COLO829 (cell line): ENCODE data around the gene SERPINB10.
"Not testable (repeated sequence)": the region's sequence is repeated elsewhere in the genome, so short reads cannot be mapped to it uniquely, and the experiment has no call there.

Experiments used
- DNase-seq: peaks from one replicate; pipeline ENCODE4 v3.0.0; 2012; ENCODE audit warnings: low spot score

SERPINB10 gene

GRCh38 chr18:63892566-63892965, 15.2 kb upstream of the SERPINB10 start:
- no peak for DNase-seq

DNA sequence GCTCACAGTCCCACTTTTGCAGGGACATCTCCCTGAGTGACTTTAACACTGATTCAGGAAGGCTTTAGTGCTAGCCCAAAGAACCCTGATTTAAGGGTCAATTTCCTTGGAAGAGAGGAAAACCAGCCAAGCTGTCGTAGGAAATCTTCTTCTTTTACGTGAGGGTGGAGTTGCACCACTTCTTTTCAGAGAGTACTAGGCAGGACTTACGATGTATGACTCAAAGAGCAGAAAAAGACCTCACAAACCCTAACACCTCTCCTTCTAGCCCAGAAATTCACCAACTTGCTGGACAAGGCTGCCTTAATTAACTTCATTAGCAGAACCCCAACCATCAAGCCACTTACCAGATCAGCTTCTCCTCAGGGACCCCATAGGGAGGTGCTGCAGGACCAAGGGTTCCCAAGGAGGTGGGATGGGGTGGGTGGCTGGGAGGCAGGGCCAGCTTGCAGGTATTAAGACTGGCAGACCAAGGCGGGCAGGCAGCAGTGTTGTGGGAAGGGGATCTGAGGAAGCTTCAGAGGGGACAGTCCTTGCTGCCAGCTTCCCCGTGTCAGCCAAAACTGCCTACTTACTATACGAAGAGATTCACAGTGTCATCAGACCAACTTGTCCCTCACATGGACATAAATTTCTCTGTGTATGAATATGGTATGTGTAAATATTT, 13.5 kb upstream of the SERPINB10 start:
- no peak for DNase-seq

DNA sequence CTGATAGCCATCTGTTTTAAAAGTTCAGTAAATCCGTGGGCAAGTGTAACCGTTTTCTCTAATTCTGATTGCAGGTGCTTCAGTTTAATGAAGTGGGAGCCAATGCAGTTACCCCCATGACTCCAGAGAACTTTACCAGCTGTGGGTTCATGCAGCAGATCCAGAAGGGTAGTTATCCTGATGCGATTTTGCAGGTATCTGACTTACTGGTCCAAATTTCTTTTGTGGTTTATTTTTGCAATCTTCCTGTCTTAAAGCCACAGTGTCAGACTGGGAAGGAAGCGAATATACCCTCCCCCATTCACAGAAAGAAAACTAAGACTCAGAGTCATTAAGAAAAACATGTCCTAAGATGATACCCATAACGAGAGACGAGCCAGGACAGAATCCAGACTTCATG, 12.6 kb upstream of the SERPINB10 start:
- DNase-seq = no peak

DNA sequence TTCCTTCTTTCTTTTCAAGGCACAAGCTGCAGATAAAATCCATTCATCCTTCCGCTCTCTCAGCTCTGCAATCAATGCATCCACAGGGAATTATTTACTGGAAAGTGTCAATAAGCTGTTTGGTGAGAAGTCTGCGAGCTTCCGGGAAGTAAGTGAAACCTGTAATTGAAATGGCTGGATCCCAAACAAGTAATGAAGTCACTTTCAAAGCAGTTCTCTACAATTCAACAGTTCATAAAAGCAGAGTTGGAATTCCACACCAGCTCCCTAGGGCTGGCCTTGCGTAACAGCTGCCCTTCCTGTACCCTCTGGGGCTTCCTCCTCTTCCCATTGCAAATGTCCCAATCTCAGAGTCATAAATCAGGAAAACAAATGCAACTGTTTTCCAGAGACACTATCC, 10.7 kb upstream of the SERPINB10 start:
- peak; percentile 54 for DNase-seq

- DNase-seq = no peak
Measured at GRCh38 chr18:63899206-63899605, 8.6 kb upstream of the SERPINB10 start.

GRCh38 chr18:63903851-63904570, 3.7 kb upstream of the SERPINB10 start:
- no peak for DNase-seq

GRCh38 chr18:63904694-63905093, 3.1 kb upstream of the SERPINB10 start:
- no peak for DNase-seq

DNA sequence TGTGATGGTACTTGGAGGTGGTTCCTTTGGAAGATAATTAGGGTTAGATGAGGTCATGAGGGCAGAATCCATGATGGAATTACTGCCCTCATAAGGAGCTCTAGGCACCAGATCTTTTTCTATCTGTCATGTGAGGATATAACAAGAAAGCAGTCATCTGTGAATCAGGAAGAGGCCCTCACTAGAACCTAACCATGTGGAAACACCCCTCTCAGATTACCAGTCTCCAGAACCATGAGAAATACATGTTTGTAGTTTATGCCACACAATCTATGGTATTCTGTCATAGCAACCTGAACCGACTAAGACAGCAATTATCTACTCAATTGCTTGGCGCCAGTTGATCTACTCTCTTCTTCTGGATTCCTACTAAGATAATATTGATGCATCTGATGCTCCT, 2.4 kb upstream of the SERPINB10 start:
- DNase-seq = no peak

DNA sequence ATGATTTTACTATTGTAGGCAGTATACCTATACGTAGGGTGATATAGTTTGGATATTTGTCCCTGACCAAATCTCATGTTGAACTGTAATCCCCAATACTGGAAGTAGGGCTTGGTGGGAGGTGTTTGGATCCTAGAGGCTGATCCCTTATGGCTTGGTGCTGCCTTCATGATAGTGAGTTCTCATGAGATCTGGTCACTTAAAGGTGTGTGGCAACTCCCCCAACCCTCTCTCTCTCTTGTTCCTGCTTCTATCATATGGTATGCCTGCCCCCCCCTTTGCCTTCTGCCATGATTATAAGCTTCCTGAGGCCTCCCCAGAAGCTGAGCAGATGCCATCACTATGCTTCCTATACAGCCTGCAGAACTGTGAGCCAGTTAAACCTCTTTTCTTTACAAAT, 1.7 kb upstream of the SERPINB10 start:
- no peak for DNase-seq

DNA sequence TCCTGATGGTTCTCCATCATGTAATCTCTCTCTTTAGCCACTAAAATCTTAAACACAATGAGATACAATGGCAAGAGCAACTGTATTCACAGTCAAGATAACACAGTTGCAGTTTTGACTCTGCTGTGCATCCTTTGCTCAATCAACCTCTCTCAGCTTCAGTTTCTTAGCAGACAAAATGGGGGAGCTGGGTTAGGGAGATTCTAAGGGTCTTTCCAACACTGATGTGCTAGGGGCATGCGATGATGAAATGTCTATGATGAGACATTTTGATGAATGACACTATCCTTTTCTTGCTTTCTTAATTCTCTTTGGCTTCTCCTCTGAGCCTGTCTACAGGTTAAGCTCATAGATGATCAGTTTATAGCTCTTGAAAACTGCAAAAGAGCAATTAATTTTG, 1.1 kb downstream of the SERPINB10 start:
- DNase-seq = no peak

GRCh38 chr18:63909870-63910269, 2.1 kb downstream of the SERPINB10 start:
- DNase-seq = no peak

DNA sequence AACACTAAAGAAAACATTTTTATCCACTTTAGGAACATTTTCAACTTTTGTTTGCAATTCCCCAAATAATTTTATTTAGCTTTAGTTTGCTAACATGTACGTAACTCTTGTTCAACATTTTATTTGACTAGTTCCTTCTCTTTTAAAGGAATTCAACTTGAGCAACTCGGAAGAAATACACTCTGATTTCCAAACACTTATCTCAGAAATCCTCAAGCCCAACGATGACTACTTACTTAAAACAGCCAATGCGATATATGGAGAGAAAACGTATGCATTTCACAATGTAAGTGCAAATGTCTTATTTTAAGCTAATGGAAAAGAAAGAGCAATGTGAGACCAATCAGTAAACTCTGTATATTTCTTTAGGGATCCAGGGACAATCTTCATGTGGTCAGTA, 10.1 kb downstream of the SERPINB10 start:
- DNase-seq = no peak

DNA sequence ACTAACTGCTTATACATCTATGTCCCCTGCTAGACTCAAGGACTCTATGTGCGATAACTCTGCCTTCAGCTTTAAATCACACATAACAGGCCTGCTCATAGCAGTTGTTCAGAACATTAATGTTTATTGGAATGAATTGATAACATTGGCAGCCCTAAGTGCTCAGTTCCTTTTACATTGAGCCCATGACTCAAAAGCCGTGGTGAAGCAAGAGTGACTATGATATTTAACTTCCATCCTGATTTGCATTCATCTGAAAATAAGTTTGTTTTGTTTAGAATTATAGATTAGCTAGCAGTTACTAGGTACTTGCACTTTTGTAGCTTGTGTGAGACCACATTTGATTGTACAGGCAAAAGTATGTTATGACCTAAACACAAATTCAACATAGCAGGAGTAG, 14.3 kb downstream of the SERPINB10 start:
- no peak for DNase-seq

DNA sequence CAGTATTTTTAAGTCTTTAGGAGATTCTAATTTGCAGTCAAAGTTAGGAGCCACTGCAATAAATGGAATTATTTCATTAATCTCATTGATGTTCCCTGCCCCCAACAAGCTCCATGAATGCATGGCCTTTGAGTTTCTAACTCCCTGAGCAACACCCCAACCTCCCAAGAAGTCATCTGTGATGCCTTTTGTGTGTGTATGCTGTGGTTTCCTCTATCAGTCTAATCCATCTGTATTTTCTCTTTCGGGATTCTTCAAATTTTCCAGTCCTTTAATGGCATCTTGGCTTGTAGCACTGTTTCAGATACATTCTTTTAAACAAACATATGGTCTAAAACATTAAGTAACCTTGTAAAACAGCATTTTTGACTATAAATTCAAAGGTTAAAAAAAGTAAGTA, 16.8 kb downstream of the SERPINB10 start:
- peak; percentile 50 for DNase-seq

DNA sequence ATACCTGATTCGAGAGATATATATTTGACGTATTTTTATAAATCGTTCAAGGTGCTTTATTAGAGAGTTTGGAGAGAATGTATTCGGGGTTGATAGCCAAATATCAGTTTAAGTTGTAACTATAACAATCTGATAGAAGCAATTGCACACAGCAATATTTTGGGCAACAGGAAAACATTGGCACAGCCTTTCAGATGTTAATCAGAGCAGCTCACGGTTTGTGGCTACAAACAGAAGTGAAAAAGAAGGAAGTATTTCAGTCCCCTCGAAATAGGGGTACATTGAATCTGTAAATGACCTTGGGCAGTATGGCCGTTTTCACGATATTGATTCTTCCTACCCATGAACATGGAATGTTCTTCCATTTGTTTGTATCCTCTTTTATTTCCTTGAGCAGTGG, 20.6 kb downstream of the SERPINB10 start:
- DNase-seq = no peak

DNA sequence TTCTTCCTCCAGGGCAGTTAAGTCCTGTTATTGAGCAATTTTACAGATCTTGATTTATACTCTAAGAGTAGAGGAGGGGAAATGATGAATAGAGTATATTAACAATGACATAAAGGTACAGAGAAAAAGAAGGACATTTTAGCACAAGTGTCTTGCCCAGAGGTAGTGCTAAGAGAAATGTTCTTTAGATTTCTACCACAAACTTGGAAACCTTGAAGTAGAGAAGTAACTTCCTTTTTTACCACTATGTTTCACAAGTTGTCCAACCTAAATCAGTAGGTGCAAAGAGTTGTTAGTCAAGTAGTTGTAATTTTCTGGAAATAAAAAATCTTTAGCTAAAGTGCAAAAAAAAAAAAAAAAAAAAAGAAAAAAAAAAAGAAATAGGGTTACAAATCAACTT, 21.6 kb downstream of the SERPINB10 start:
- not testable (repeated sequence) for DNase-seq

- DNase-seq = no peak
Measured at GRCh38 chr18:63930773-63931354, 23.1 kb downstream of the SERPINB10 start.

- DNase-seq = peak; percentile 73
Measured at GRCh38 chr18:63936156-63936931, 28.6 kb downstream of the SERPINB10 start.

DNA sequence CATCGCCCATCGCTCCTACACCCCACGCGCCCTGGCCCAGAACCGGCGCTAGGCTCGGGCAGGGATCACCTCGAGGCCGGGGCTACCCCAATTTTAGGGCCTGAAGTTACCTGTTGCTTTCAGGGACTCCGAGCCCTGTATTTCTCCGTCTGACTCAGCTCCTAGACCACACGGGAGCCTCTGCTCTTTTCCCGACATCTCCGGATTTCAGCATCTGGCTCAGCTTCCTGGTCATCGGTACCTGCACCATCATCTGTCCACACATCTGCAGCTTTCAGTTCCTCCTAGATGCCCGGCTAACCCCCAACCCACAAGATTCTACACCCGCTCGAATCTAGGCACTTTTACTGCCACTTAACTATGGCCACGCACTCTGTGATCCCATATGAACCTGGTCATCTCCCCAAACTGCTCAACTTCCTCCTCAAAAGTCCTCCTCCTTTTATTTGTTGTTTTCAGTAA, 29.2 kb downstream of the SERPINB10 start:
- no peak for DNase-seq

GRCh38 chr18:63940008-63940407, 32.2 kb downstream of the SERPINB10 start:
- no peak for DNase-seq

- DNase-seq = not testable (repeated sequence)
Measured at GRCh38 chr18:63940543-63941050, 32.8 kb downstream of the SERPINB10 start.

GRCh38 chr18:63947051-63947790, 39.5 kb downstream of the SERPINB10 start:
- DNase-seq = no peak
